CD4-positive, alpha-beta memory T cell (primary cell): ENCODE results near the gene DNASE1. TPM values are rescaled to one million over a fixed set of nuclear protein-coding genes. Genes with fewer than 3 reads are reported as not detected.

Experiments
- CTCF ChIA-PET: fragments of 350-600 bp; sonication (Branson Sonifier 250); formaldehyde crosslinking; loops from one replicate; lab custom pipeline; 2021; ENCODE audit warnings: inconsistent platforms; ENCODE audit not compliant: partially characterized antibody; lab: Charles Lee
- POLR2A ChIA-PET: fragments of 350-600 bp; sonication (Branson Sonifier 250); formaldehyde crosslinking; loops from one replicate; lab custom pipeline; 2021; ENCODE audit not compliant: partially characterized antibody; lab: Charles Lee
- DNase-seq, 5 donors: peaks; one replicate each; pipeline versions ENCODE4 v3.0.0 to v3.0.0-alpha.2; 2020 to 2022; ENCODE audit warnings: mixed read lengths in 1 of 5
- H3K27ac ChIP-seq: one replicate; pipeline ENCODE4 v1.7.0; 2013; ENCODE audit warnings: low read depth, low read length
- H3K27me3 ChIP-seq: 2 replicates; pipeline ENCODE4 v1.7.0; 2013; ENCODE audit warnings: mild to moderate bottlenecking, low read length, moderate library complexity; ENCODE audit not compliant: insufficient read depth
- H3K36me3 ChIP-seq: 2 replicates; pipeline ENCODE4 v1.7.0; 2013; ENCODE audit warnings: mild to moderate bottlenecking, low read length, moderate library complexity; ENCODE audit not compliant: insufficient read depth
- H3K4me1 ChIP-seq: 2 replicates; pipeline ENCODE4 v1.7.0; 2013; ENCODE audit warnings: mild to moderate bottlenecking, low read length, moderate library complexity; ENCODE audit not compliant: insufficient read depth
- H3K4me3 ChIP-seq, 2 donors: one replicate each; pipeline ENCODE4 v1.7.0; 2013; ENCODE audit warnings: low read length in 2 of 2, mild to moderate bottlenecking in 1 of 2
- H3K9me3 ChIP-seq, 2 donors: one replicate each; pipeline ENCODE4 v1.7.0; 2013; ENCODE audit warnings: low read length in 2 of 2, control low read depth in 1 of 2; ENCODE audit not compliant: control insufficient read depth in 1 of 2
- H3K27ac Mint-ChIP-seq, 7 donors: one replicate each; pipeline ENCODE4 v1.8.0; 2020 to 2021; ENCODE audit warnings: mixed read lengths in 7 of 7, mild to moderate bottlenecking in 6 of 7, inconsistent platforms in 3 of 7, moderate library complexity in 3 of 7
- H3K27me3 Mint-ChIP-seq, 2 donors: one replicate each; pipeline ENCODE4 v1.8.0; 2020 to 2021; ENCODE audit warnings: mixed read lengths in 2 of 2
- H3K36me3 Mint-ChIP-seq, 2 donors: one replicate each; pipeline ENCODE4 v1.8.0; 2020 to 2021; ENCODE audit warnings: mixed read lengths in 2 of 2, inconsistent platforms in 1 of 2, mild to moderate bottlenecking in 1 of 2
- H3K4me1 Mint-ChIP-seq, 4 donors: one replicate each; pipeline ENCODE4 v1.8.0; 2020 to 2021; ENCODE audit warnings: mixed read lengths in 4 of 4, mild to moderate bottlenecking in 1 of 4
- H3K4me3 Mint-ChIP-seq, 8 donors: one replicate each; pipeline ENCODE4 v1.8.0; 2020 to 2021; ENCODE audit warnings: mixed read lengths in 8 of 8, mild to moderate bottlenecking in 7 of 8, moderate library complexity in 6 of 8, inconsistent platforms in 3 of 8
- H3K9me3 Mint-ChIP-seq, 8 donors: one replicate each; pipeline ENCODE4 v1.8.0; 2020 to 2021; ENCODE audit warnings: mixed read lengths in 8 of 8, mild to moderate bottlenecking in 5 of 8, inconsistent platforms in 3 of 8, moderate library complexity in 1 of 8
- intact Hi-C: fragments of 100-400 bp; cut with micrococcal nuclease; formaldehyde crosslinking; loops from one replicate; pipeline ENCODE4 v1.15.1; 2023
- polyA plus RNA-seq, 2 donors: library from polyadenylated mRNA; unstranded; fragments of 300-500 nt; fragmentation: Illumina TruSeq; gene quantifications; one replicate each; pipeline ENCODE4 v1.2.3, GENCODE V29; 2021
- total RNA-seq, 2 experiments: library from RNA; stranded (reverse); gene quantifications; one replicate each; pipeline ENCODE4 v1.2.3, GENCODE V29; 2021

DNASE1 gene
- total and polyA plus RNA-seq, 4 experiments from 2014 or later = 7.7 to 59.9 (median 51.2) TPM; not detected in 1

DNA sequence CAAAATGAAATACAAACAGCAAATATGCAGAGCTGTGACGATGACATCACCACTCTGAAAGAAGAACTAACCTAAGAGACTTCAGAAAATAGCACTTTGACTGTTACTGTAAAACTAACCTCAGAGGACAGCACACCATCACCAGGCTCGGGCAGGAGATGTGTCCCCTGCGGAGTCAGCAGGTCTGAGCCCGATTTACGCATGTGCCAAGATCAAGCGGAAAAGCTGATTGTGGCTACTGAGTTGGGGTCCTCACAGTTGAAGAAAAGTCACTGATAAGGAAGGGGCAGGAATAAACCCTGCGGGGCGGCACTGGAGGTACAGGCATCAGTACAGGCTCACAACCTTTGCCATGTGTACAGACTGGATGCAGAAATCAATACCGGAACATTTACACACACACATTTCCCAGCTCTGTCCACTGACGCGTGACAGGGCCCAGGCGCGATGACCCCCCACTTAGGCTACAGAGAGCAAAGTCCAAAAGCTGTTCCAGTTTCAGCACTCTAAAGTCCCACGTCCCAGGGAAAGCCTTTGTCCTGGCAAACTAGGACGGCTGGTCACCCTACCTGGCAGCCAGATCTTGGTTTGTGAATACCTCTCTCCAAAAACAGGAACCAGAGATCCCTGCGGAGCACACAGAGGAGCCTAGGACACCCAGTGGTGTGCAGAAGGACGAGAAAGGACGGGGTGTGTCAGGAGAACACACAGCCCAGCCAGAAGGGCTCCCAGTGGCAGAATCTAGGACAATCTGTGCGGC is 41.3 kb downstream of the DNASE1 start:
- peaks cover 1 to 17% (median 4%) of the 10 kb centered on the region in 4 donors for H3K4me1 Mint-ChIP-seq

DNA sequence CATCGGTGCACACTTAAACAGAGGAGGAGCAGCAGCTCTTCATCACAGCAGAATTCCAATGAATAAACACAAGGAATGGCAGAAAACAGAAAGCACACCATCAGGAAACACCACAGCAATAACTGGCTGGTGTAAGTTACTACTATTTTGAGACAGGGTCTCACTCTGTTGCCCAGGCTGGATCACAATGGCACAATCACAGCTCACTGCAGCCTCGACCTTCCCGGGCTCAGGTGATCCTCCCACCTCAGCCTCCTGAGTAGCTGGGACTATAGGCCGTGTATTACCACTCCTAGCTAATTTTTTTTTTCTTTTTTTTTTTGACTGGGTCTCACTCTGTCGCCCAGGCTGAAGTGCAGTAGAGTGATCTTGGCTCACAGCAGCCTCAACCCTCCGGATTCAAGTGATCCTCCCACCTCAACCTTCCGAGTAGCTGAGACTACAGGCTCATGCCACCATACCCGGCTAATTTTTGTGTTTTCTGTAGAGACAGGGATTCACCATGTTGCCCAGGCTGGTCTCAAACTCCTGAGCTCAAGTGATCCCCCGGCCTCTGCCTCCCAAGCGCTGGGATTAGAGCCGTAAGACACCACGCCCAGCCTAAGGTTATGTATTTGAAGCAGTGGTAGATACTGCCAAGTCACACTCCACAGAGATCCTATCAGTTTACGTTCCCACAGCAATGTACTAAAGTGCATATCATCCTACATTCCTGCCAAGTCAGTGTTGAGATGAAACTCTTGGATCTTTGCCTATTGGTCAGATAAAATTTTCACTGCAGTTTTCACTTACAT is 42.1 kb downstream of the DNASE1 start:
- POLR2A ChIA-PET = interaction anchor here (0.6 kb wide), 1 partner anchor 240 kb away, joined by 3 read pairs; no protein-coding TSS in a partner anchor
- peaks cover 0 to 16% (median 4%) of the 10 kb centered on the region in 4 donors for H3K4me1 Mint-ChIP-seq

More for the DNA sequence above, 41.3 kb downstream of the DNASE1 start:
- Histone ChIP-seq H3K36me3 (no peaks in the 10 kb centered on the region), H3K4me3 (no peak overlapping the region), H3K27ac (no peak overlapping the region), H3K9me3 (no peaks in the 10 kb centered on the region), H3K4me1 (peaks cover 2% of the 10 kb centered on the region), H3K27me3 (no peaks in the 10 kb centered on the region)
- ChIA-PET POLR2A (interaction anchor here (0.6 kb wide), 1 partner anchor 241 kb away, joined by 3 read pairs; no protein-coding TSS in a partner anchor), CTCF (interaction anchor here (0.6 to 1.3 kb wide), 3 partner anchors 14 to 173 kb away, joined by 3 read pairs; no protein-coding TSS in a partner anchor)
- no peak for DNase-seq
- H3K27me3 Mint-ChIP-seq = no peaks in the 10 kb centered on the region
- H3K27ac Mint-ChIP-seq = no peak overlapping the region
- intact Hi-C loops = no loop called here
- H3K4me3 Mint-ChIP-seq = no peak overlapping the region
- H3K36me3 Mint-ChIP-seq = peaks cover 3 to 9% of the 10 kb centered on the region in 2 donors
- H3K9me3 Mint-ChIP-seq = no peaks in the 10 kb centered on the region

DNA sequence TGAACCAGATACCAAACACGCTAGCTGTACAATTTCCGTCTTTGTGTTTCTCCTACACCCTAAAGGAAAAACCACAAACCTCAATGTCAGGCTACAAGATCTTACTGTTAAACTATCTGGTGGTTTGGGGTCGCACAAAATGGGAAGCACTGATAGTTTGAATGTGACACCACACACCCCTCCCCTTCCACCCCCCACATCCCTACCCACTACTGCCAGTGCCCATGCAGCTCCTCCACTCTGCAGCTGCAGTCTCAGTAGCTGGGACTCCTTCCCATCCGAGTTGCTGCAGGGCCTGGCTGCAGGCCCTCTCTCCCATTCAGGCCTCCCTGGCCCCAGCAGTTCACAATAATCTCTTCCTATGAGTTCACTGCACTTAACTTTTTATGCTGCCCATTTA is 44.5 kb downstream of the DNASE1 start:
- H3K36me3 Mint-ChIP-seq = peaks cover 8 to 9% of the 10 kb centered on the region in 2 donors
- no peaks in the 10 kb centered on the region for H3K36me3 ChIP-seq
- no peaks in the 10 kb centered on the region for H3K4me1 ChIP-seq
- peaks cover 0 to 15% (median 5%) of the 10 kb centered on the region in 4 donors for H3K4me1 Mint-ChIP-seq
- no peak overlapping the region for H3K4me3 ChIP-seq
- H3K27me3 Mint-ChIP-seq = no peaks in the 10 kb centered on the region
- CTCF ChIA-PET = no interaction called here
- H3K9me3 ChIP-seq = no peaks in the 10 kb centered on the region
- POLR2A ChIA-PET = no interaction called here
- no peak overlapping the region for H3K27ac ChIP-seq
- no peak for DNase-seq
- H3K27ac Mint-ChIP-seq = no peak overlapping the region
- H3K4me3 Mint-ChIP-seq = no peak overlapping the region
- no peaks in the 10 kb centered on the region for H3K9me3 Mint-ChIP-seq
- H3K27me3 ChIP-seq = no peaks in the 10 kb centered on the region
- intact Hi-C loops = no loop called here

More for the DNA sequence above, 42.1 kb downstream of the DNASE1 start:
- DNase-seq = no peak
- no peaks in the 10 kb centered on the region for H3K36me3 ChIP-seq
- no peaks in the 10 kb centered on the region for H3K9me3 Mint-ChIP-seq
- H3K27ac Mint-ChIP-seq = peak overlapping the region in 1 of 7 donors; percentile 17
- no peaks in the 10 kb centered on the region for H3K4me1 ChIP-seq
- CTCF ChIA-PET = interaction anchor here (0.6 to 1.3 kb wide), 4 partner anchors 9 to 172 kb away, joined by 3 read pairs; no protein-coding TSS in a partner anchor
- no peaks in the 10 kb centered on the region for H3K9me3 ChIP-seq
- no peaks in the 10 kb centered on the region for H3K27me3 ChIP-seq
- no peak overlapping the region for H3K27ac ChIP-seq
- no peak overlapping the region for H3K4me3 ChIP-seq
- no peaks in the 10 kb centered on the region for H3K27me3 Mint-ChIP-seq
- no peak overlapping the region for H3K4me3 Mint-ChIP-seq
- intact Hi-C loops = no loop called here
- peaks cover 3 to 9% of the 10 kb centered on the region in 2 donors for H3K36me3 Mint-ChIP-seq

DNA sequence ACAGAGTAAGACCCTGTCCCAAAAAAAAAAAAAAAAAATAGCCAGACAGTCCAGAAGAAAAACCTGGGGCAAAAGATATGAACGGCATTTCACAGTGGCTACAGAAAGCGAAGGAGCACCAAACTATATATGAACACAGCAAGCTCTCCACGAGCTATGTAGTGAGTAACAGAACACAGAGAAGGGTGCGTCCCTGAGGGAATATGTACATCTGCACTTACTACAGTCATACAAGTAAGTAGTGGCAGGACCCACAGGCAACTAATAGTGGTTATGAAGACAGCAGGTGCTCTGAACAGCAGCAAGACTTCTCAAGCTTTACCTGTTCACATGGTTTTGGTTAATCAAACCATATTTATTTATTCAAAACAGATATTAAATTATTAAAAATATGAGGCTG is 47.0 kb downstream of the DNASE1 start:
- Mint-ChIP-seq H3K27ac (no peak overlapping the region), H3K4me1 (peaks cover 0 to 6% (median 3%) of the 10 kb centered on the region in 4 donors), H3K36me3 (peaks cover 0 to 5% of the 10 kb centered on the region in 2 donors), H3K9me3 (no peaks in the 10 kb centered on the region), H3K27me3 (no peaks in the 10 kb centered on the region), H3K4me3 (no peak overlapping the region)
- intact Hi-C loops = no loop called here
- Histone ChIP-seq H3K36me3 (no peaks in the 10 kb centered on the region), H3K9me3 (no peaks in the 10 kb centered on the region), H3K4me3 (no peak overlapping the region), H3K4me1 (no peaks in the 10 kb centered on the region), H3K27me3 (no peaks in the 10 kb centered on the region), H3K27ac (no peak overlapping the region)
- ChIA-PET CTCF (interaction anchor here (0.8 to 1.2 kb wide), 2 partner anchors 11 to 22 kb away, joined by 3 to 4 read pairs; no protein-coding TSS in a partner anchor), POLR2A (no interaction called here)
- DNase-seq = no peak

DNA sequence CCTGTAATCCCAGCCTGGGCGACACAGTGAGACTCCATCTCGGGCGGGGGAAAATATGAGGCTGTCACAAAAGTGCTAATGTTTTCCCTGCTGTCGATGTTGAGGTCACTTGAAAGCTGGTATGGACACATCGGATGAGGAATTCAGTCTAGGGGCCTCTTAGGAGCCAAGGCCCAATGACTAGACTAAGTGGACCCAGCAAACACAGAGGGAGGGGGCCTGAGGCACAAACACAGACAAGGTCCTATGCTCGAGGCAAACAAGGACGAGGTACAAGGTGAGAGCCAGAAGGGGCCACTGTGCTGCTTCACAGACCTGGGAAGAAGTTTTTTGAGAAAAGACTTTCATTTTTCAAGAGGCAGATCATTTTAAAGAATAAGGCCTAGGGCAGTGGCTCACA is 47.6 kb downstream of the DNASE1 start:
- Mint-ChIP-seq H3K4me1 (peaks cover 0 to 6% (median 3%) of the 10 kb centered on the region in 4 donors), H3K4me3 (no peak overlapping the region), H3K27me3 (no peaks in the 10 kb centered on the region), H3K9me3 (no peaks in the 10 kb centered on the region), H3K27ac (no peak overlapping the region), H3K36me3 (peaks cover 0 to 7% of the 10 kb centered on the region in 2 donors)
- Histone ChIP-seq H3K4me1 (no peaks in the 10 kb centered on the region), H3K9me3 (no peaks in the 10 kb centered on the region), H3K27ac (no peak overlapping the region), H3K4me3 (no peak overlapping the region), H3K27me3 (no peaks in the 10 kb centered on the region), H3K36me3 (no peaks in the 10 kb centered on the region)
- POLR2A ChIA-PET = interaction anchor here (0.6 kb wide), 1 partner anchor 10 kb away, joined by 3 read pairs; no protein-coding TSS in a partner anchor
- CTCF ChIA-PET = interaction anchor here (0.8 to 1.2 kb wide), 2 partner anchors 12 to 22 kb away, joined by 3 to 4 read pairs; no protein-coding TSS in a partner anchor
- no peak for DNase-seq
- intact Hi-C loops = no loop called here

DNA sequence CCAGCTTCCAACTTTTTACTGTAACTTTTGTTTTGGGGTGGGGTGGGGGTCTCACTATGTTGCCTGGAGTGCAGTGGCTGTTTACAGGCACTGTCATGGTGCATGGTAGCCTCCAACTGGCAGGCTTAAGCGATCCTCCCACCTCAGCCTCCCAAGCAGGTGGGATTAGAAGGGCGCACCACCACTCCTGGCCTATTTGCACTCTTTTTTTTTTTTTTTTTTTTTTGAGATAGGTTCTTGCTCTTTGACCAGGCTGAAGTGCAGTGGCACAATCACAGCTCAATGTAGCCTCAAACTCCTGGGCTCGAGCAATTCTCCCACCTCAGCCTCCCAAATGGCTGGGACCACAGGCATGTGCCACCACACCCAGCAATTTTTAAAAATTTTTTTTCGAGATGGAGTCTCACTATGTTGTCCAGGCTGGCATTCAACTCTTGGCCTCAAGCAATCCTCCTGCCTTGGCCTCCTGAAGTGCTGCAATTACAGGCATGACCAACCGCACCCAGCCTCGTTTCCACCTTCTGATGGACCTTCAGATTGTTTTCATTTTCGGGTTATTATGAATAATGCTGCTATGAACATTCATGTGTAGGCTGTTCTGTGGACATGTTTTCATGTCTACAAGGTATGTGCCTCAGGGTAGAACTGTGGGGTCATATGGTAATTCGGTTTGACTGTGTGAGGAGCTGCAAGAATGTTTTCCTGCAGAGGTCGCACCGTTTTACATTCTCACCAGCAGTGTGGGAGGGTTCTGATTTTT is 51.9 kb downstream of the DNASE1 start:
- H3K9me3 Mint-ChIP-seq = no peaks in the 10 kb centered on the region
- DNase-seq = no peak
- no peak overlapping the region for H3K4me3 Mint-ChIP-seq
- H3K36me3 ChIP-seq = no peaks in the 10 kb centered on the region
- CTCF ChIA-PET = interaction anchor here (1.4 kb wide), 1 partner anchor 10 kb away, joined by 3 read pairs; no protein-coding TSS in a partner anchor
- H3K27me3 ChIP-seq = no peaks in the 10 kb centered on the region
- no peak overlapping the region for H3K4me3 ChIP-seq
- H3K4me1 Mint-ChIP-seq = peaks cover 0 to 7% (median 2%) of the 10 kb centered on the region in 4 donors
- H3K27ac ChIP-seq = no peak overlapping the region
- H3K36me3 Mint-ChIP-seq = peaks cover 0 to 14% of the 10 kb centered on the region in 2 donors
- no peaks in the 10 kb centered on the region for H3K9me3 ChIP-seq
- H3K4me1 ChIP-seq = no peaks in the 10 kb centered on the region
- no peaks in the 10 kb centered on the region for H3K27me3 Mint-ChIP-seq
- no peak overlapping the region for H3K27ac Mint-ChIP-seq
- intact Hi-C loops = no loop called here
- POLR2A ChIA-PET = no interaction called here
